AG10803 (cell line): ENCODE data around the gene CASQ1.

Experiments
- DNase-seq: peaks from one replicate; pipeline ENCODE4 v3.0.0; 2010; ENCODE audit warnings: low read depth
- H3K4me3 ChIP-seq: 2 replicates; pipeline ENCODE4 v1.5.1; 2011; ENCODE audit warnings: mild to moderate bottlenecking, low read length, control low read depth
- CTCF ChIP-seq: conservative IDR thresholded peaks from 2 replicates; pipeline ENCODE4 v1.5.1; 2011; ENCODE audit warnings: mild to moderate bottlenecking, low read length, control low read depth, inconsistent platforms

The CASQ1 gene

GRCh38 chr1:160188341-160188740 lies 2.0 kb upstream of the CASQ1 start:
- no peak for TF ChIP-seq CTCF
- H3K4me3 ChIP-seq = no peak overlapping the region
- DNase-seq = no peak

GRCh38 chr1:160191756-160192155 lies 1.4 kb downstream of the CASQ1 start:
- no peak for DNase-seq
- no peak for TF ChIP-seq CTCF
- H3K4me3 ChIP-seq = no peak overlapping the region

- DNase-seq = no peak
- no peak overlapping the region for H3K4me3 ChIP-seq
- TF ChIP-seq CTCF = no peak
Measured at GRCh38 chr1:160192234-160192633, 1.9 kb downstream of the CASQ1 start.

GRCh38 chr1:160193091-160193819 lies 2.9 kb downstream of the CASQ1 start:
- no peak overlapping the region for H3K4me3 ChIP-seq
- peak; percentile 82 for DNase-seq
- TF ChIP-seq CTCF = peak; percentile 95

GRCh38 chr1:160193832-160194736 lies 3.7 kb downstream of the CASQ1 start:
- no peak for DNase-seq
- TF ChIP-seq CTCF = no peak
- no peak overlapping the region for H3K4me3 ChIP-seq

GRCh38 chr1:160194737-160195059 lies 4.3 kb downstream of the CASQ1 start:
- H3K4me3 ChIP-seq = no peak overlapping the region
- no peak for DNase-seq
- TF ChIP-seq CTCF = no peak

- no peak for TF ChIP-seq CTCF
- no peak for DNase-seq
- H3K4me3 ChIP-seq = no peak overlapping the region
Measured at GRCh38 chr1:160196143-160196542, 5.8 kb downstream of the CASQ1 start.
